K562 (cell line): Measurements from ENCODE around the gene SOWAHC. TPM values are rescaled to one million over a fixed set of nuclear protein-coding genes. Genes with fewer than 3 reads are reported as not detected.

ENCODE experiments used
- ATAC-seq: fragments of 200-7000 bp; cut with Tn5 transposase; 3 replicates; pipeline ENCODE4 v1.9.1; 2020; ENCODE audit warnings: moderate library complexity
- BruUV-seq: library from RNA; stranded (reverse); fragments of 400-500 nt; replicated peaks from 2 replicates; lab custom pipeline; 2021; lab: Mats Ljungman, UMichigan
- CTCF ChIA-PET: fragments of 300-600 bp; formaldehyde crosslinking; extraction: SDS; loops from one replicate; lab custom pipeline; 2021; ENCODE audit warnings: low intra/inter-chr PET ratio; lab: Yijun Ruan, JAX
- POLR2A ChIA-PET: fragments of 300-600, 350-650 bp; sonication (Branson Sonifier 250); formaldehyde crosslinking; extraction: SDS; loops from one replicate; lab custom pipeline; 2021; ENCODE audit warnings: antibody characterized with exemption, inconsistent platforms; lab: Yijun Ruan, JAX
- DNase-seq, 4 experiments: peaks; one replicate each; pipeline versions ENCODE4 v3.0.0 to v3.0.0-alpha.2; 2011 to 2018; ENCODE audit warnings: low spot score in 3 of 4, mixed read lengths in 3 of 4; ENCODE audit errors: extremely low read depth in 1 of 4
- FAIRE-seq: peaks from 2 replicates; lab custom pipeline; 2011; peaks lifted over from hg19 to GRCh38; lab: Jason Lieb, UNC
- H2AFZ ChIP-seq: 2 replicates; pipeline ENCODE4 v1.6.0; 2011; ENCODE audit warnings: low read depth, low read length, control low read depth, inconsistent platforms
- H3K27ac ChIP-seq: fragments of 200-600 bp; 3 replicates; pipeline ENCODE4 v1.8.0; 2011; ENCODE audit warnings: low read depth, mild to moderate bottlenecking, control low read depth, inconsistent platforms, low read length, moderate library complexity, mixed read lengths; ENCODE audit errors: extremely low read depth
- H3K27me3 ChIP-seq, 2 experiments: fragments of 300-600 bp in 1 of 2; 2 replicates in 1 of 2; 3 replicates in 1 of 2; pipeline versions ENCODE4 v1.6.0 to v1.8.0; 2011; ENCODE audit warnings: inconsistent platforms in 2 of 2, low read length in 2 of 2, mild to moderate bottlenecking in 1 of 2, mixed read lengths in 1 of 2, moderate library complexity in 1 of 2; ENCODE audit not compliant: control insufficient read depth in 2 of 2, insufficient read depth in 2 of 2
- H3K36me3 ChIP-seq: fragments of 300-600 bp; 3 replicates; pipeline ENCODE4 v1.8.0; 2011; ENCODE audit warnings: mild to moderate bottlenecking, low read length, inconsistent platforms; ENCODE audit not compliant: control insufficient read depth, insufficient read depth
- H3K4me1 ChIP-seq, 2 experiments: fragments of 200-600 bp in 1 of 2; replicated peaks in 1 of 2; 2 replicates in 1 of 2; 3 replicates in 1 of 2; pipeline versions ENCODE4 v1.5.1 to v1.8.0; 2011; ENCODE audit warnings: inconsistent platforms in 2 of 2, low read length in 2 of 2, mild to moderate bottlenecking in 1 of 2, mixed read lengths in 1 of 2, moderate library complexity in 1 of 2; ENCODE audit not compliant: control insufficient read depth in 2 of 2, insufficient read depth in 2 of 2
- H3K4me2 ChIP-seq: 2 replicates; pipeline ENCODE4 v1.6.1; 2011; ENCODE audit warnings: low read length, control low read depth, inconsistent platforms, mixed read lengths; ENCODE audit not compliant: insufficient read depth
- H3K4me3 ChIP-seq: fragments of 200-600 bp; sonication (generic), shearing (Covaris generic); 2 replicates; pipeline ENCODE4 v1.5.1; 2016; ENCODE audit warnings: control low read depth, inconsistent platforms
- H3K79me2 ChIP-seq: fragments of 200-600 bp; 3 replicates; pipeline ENCODE4 v1.8.0; 2011; ENCODE audit warnings: low read length, inconsistent platforms; ENCODE audit not compliant: control insufficient read depth, insufficient read depth
- H3K9ac ChIP-seq, 2 experiments: 2 replicates each; pipeline versions ENCODE4 v1.6.0 to v1.6.1; 2011; ENCODE audit warnings: low read depth in 2 of 2, low read length in 2 of 2, control low read depth in 1 of 2, inconsistent platforms in 1 of 2, mild to moderate bottlenecking in 1 of 2, mixed read lengths in 1 of 2; ENCODE audit not compliant: insufficient read depth in 1 of 2
- H3K9me1 ChIP-seq: one replicate; pipeline ENCODE4 v1.6.0; 2011; ENCODE audit warnings: inconsistent platforms, mild to moderate bottlenecking, low read length, moderate library complexity; ENCODE audit not compliant: control insufficient read depth, insufficient read depth
- H3K9me3 ChIP-seq: replicated peaks from 2 replicates; pipeline ENCODE4 v1.5.1; 2011; ENCODE audit warnings: low read depth, low read length, inconsistent platforms; ENCODE audit not compliant: control insufficient read depth, insufficient read depth
- H4K20me1 ChIP-seq: replicated peaks from 2 replicates; pipeline ENCODE4 v1.6.1; 2011; ENCODE audit warnings: low read length, inconsistent platforms, mixed read lengths; ENCODE audit not compliant: control insufficient read depth, insufficient read depth
- DPF2 ChIP-seq: fragments of 450-650 bp; IDR thresholded peaks from 2 replicates; pipeline ENCODE4 v1.6.1; 2016
- FOXA3 ChIP-seq, 2 experiments: fragments of 450-650 bp in 1 of 2; sonication (generic) in 1 of 2; formaldehyde crosslinking; IDR thresholded peaks in 1 of 2; conservative IDR thresholded peaks in 1 of 2; 2 replicates each; pipeline versions ENCODE4 v1.4.0 to v1.8.0; 2020 to 2022; ENCODE audit warnings: mild to moderate bottlenecking in 2 of 2, missing genetic modification reagents in 1 of 2
- MTA1 ChIP-seq: fragments of 450-650 bp; IDR thresholded peaks from 2 replicates; pipeline ENCODE4 v1.6.1; 2017; ENCODE audit warnings: borderline replicate concordance
- PCBP2 ChIP-seq: fragments of 200-400 bp; formaldehyde crosslinking; IDR thresholded peaks from 2 replicates; pipeline ENCODE4 v1.6.1; 2018; ENCODE audit warnings: low read length, low read depth, mild to moderate bottlenecking, moderate library complexity; ENCODE audit not compliant: poor library complexity, severe bottlenecking
- SMARCA4 ChIP-seq: fragments of 450-650 bp; IDR thresholded peaks from 2 replicates; pipeline ENCODE4 v1.6.1; 2016
- ZBTB33 ChIP-seq: sonication (generic); formaldehyde crosslinking; IDR thresholded peaks from 2 replicates; pipeline ENCODE4 v1.8.1; 2023; ENCODE audit warnings: mild to moderate bottlenecking, missing genetic modification reagents
- ZNF12 ChIP-seq: sonication (generic); formaldehyde crosslinking; IDR thresholded peaks from 2 replicates; pipeline ENCODE4 v1.4.0; 2020; ENCODE audit warnings: mild to moderate bottlenecking, missing genetic modification reagents
- ZNF280A ChIP-seq: fragments of 450-650 bp; IDR thresholded peaks from 2 replicates; pipeline ENCODE4 v1.6.1; 2018; ENCODE audit warnings: mild to moderate bottlenecking, low read depth; ENCODE audit not compliant: partially characterized antibody
- ZNF436 ChIP-seq: fragments of 250-450, 450-650 bp; sonication (Bioruptor Pico); formaldehyde crosslinking; IDR thresholded peaks from 2 replicates; pipeline ENCODE4 v1.7.0; 2020; ENCODE audit warnings: mild to moderate bottlenecking
- ZNF830 ChIP-seq: fragments of 250-450 bp; sonication (Bioruptor Pico); IDR thresholded peaks from 2 replicates; pipeline ENCODE4 v1.5.0; 2021; ENCODE audit warnings: mild to moderate bottlenecking
- ZZZ3 ChIP-seq: fragments of 450-650 bp; IDR thresholded peaks from 2 replicates; pipeline ENCODE4 v1.6.1; 2016; ENCODE audit warnings: antibody characterized with exemption, mild to moderate bottlenecking, moderate library complexity
- WGBS: fragments of 100-300 bp; shearing (Covaris generic); methylation state at CpG from one replicate; pipeline ENCODE4 v1.1.6; 2016; ENCODE audit warnings: low coverage, mixed read lengths; ENCODE audit not compliant: insufficient coverage; ENCODE audit errors: missing lambda C conversion rate; 5-methylcytosine and 5-hydroxymethylcytosine counted together
- in situ Hi-C: fragments of 300-500 bp; cut with MboI; formaldehyde crosslinking; loops from 4 replicates; pipeline ENCODE4 v1.15.0; 2018; ENCODE audit warnings: inconsistent platforms, mixed read lengths
- intact Hi-C: fragments of 100-400 bp; cut with micrococcal nuclease; formaldehyde crosslinking; loops from 2 replicates; pipeline ENCODE4 v1.14.2; 2022
- polyA plus RNA-seq, 8 experiments: library from polyadenylated mRNA; depleted of rRNA in 4 of 8; stranded (reverse) in 5 of 8; unstranded in 3 of 8; fragments of >200 nt; fragmentation: Nextera tagmentation in 2 of 8; fragmentation: Illumina TruSeq in 1 of 8; extraction: Ambion mirVana in 2 of 8; extraction: Trizol in 1 of 8; gene quantifications; 2 replicates each; pipeline versions ENCODE4 v1.2.1 to v1.2.3, GENCODE V29; 2011 to 2014; ENCODE audit warnings: inconsistent platforms in 1 of 8, missing spikeins in 1 of 8
- total RNA-seq, 7 experiments: library from RNA; depleted of rRNA in 6 of 7; stranded (reverse); fragments of >200 nt in 6 of 7; fragmentation: Illumina TruSeq in 2 of 7; extraction: Trizol in 2 of 7; gene quantifications; 2 replicates each; pipeline versions ENCODE4 v1.2.1 to v1.2.3, GENCODE V29; 2011 to 2021; ENCODE audit warnings: low replicate concordance in 1 of 7

The SOWAHC gene
- total and polyA plus RNA-seq, 9 of the 15 experiments (the other 6 are each of a cell fraction or from before 2014, with no cell fraction given) = 0.04 TPM; not detected in 8

GRCh38 chr2:109644571-109645275 lies 30.6 kb downstream of the SOWAHC start:
- Histone ChIP-seq H2AFZ (no peak overlapping the region), H3K27ac (no peak overlapping the region), H3K79me2 (no peaks in the 10 kb centered on the region), H3K4me1 (no peaks in the 10 kb centered on the region), H3K4me3 (no peak overlapping the region), H3K9ac (no peak overlapping the region), H4K20me1 (no peaks in the 10 kb centered on the region), H3K9me1 (no peaks in the 10 kb centered on the region), H3K4me2 (no peak overlapping the region), H3K27me3 (peaks cover 19 to 40% of the 10 kb centered on the region in 2 experiments; a peak in 4 of 5 replicates), H3K9me3 (no peaks in the 10 kb centered on the region), H3K36me3 (no peaks in the 10 kb centered on the region)
- in situ Hi-C loops = no loop called here
- 0% methylated on average over 12 of the region's 12 CpGs for WGBS
- ChIA-PET POLR2A (no interaction called here), CTCF (no interaction called here)
- no TSS peak for BruUV-seq
- no peak for ATAC-seq
- DNase-seq = no peak
- intact Hi-C loops = no loop called here
- FAIRE-seq = no peak
- TF ChIP-seq ZZZ3 = no peak
- peak in 1 of 2 experiments; percentile 85; a peak in 2 of 4 replicates for TF ChIP-seq FOXA3 (CRISPR knock-in tag; conservative IDR thresholded peaks at IDR 0.05 in 1 of 2, IDR thresholded peaks at IDR 0.05 in 1 of 2)

GRCh38 chr2:109645412-109646184 lies 31.4 kb downstream of the SOWAHC start:
- Histone ChIP-seq H2AFZ (no peak overlapping the region), H3K9me3 (no peaks in the 10 kb centered on the region), H3K4me1 (no peaks in the 10 kb centered on the region), H3K4me2 (no peak overlapping the region), H3K9ac (no peak overlapping the region), H3K4me3 (no peak overlapping the region), H3K79me2 (no peaks in the 10 kb centered on the region), H3K27ac (no peak overlapping the region), H3K9me1 (no peaks in the 10 kb centered on the region), H3K27me3 (peaks cover 18 to 44% of the 10 kb centered on the region in 2 experiments; a peak in 4 of 5 replicates), H3K36me3 (no peaks in the 10 kb centered on the region), H4K20me1 (no peaks in the 10 kb centered on the region)
- ChIA-PET POLR2A (interaction anchor here (0.5 kb wide), 1 partner anchor 93 kb away, joined by 3 read pairs; no protein-coding TSS in a partner anchor), CTCF (no interaction called here)
- no peak for ATAC-seq
- intact Hi-C loops (no loop called here), in situ Hi-C loops (no loop called here)
- WGBS = 2% methylated on average over 14 of the region's 14 CpGs
- no TSS peak for BruUV-seq
- FAIRE-seq = no peak
- DNase-seq = no peak
- TF ChIP-seq ZNF436 (CRISPR knock-in tag) (no peak), MTA1 (no peak), ZNF12 (CRISPR knock-in tag) (no peak), ZNF830 (CRISPR knock-in tag) (no peak), PCBP2 (no peak), DPF2 (no peak), SMARCA4 (no peak), ZBTB33 (CRISPR knock-in tag) (no peak), ZNF280A (no peak)
